GM12874 (cell line): Measurements from ENCODE around the gene ATXN7.

Experiments used
- CTCF ChIP-seq: IDR thresholded peaks from 2 replicates; pipeline ENCODE4 v1.5.1; 2011; ENCODE audit warnings: low read depth, mild to moderate bottlenecking, control low read depth, low read length, moderate library complexity; ENCODE audit not compliant: insufficient read depth

Gene ATXN7

GRCh38 chr3:63908776-63909175, 45.1 kb downstream of the ATXN7 start:
- no peak for TF ChIP-seq CTCF

- TF ChIP-seq CTCF, result no peak
Measured at GRCh38 chr3:63909431-63909830, 45.8 kb downstream of the ATXN7 start.

GRCh38 chr3:63910001-63910400, 46.3 kb downstream of the ATXN7 start:
- no peak for TF ChIP-seq CTCF

- no peak for TF ChIP-seq CTCF
Measured at GRCh38 chr3:63910891-63911290, 47.2 kb downstream of the ATXN7 start.

- TF ChIP-seq CTCF, result no peak
Measured at GRCh38 chr3:63911509-63911872, 47.8 kb downstream of the ATXN7 start.

- no peak for TF ChIP-seq CTCF
Measured at GRCh38 chr3:63911873-63912767, 48.5 kb downstream of the ATXN7 start, which contains the start of gene SCAANT1. Gene SCAANT1, minus strand, starts transcription at chr3:63912383.

GRCh38 chr3:63912768-63913588, 49.3 kb downstream of the ATXN7 start:
- TF ChIP-seq CTCF, result no peak
